B cell (primary cell): ENCODE data around the gene XYLT2. TPM values are rescaled to one million over a fixed set of nuclear protein-coding genes. Genes with fewer than 3 reads are reported as not detected.

Experiments
- ATAC-seq: fragments of 200-7000 bp; cut with Tn5 transposase; one replicate; pipeline ENCODE4 v1.10.0; 2021; ENCODE audit warnings: low read depth, mild to moderate bottlenecking, moderate number of reproducible peaks, moderate library complexity
- CTCF ChIA-PET: fragments of 350-600 bp; sonication (Branson Sonifier 250); formaldehyde crosslinking; loops from one replicate; lab custom pipeline; 2021; ENCODE audit warnings: antibody characterized with exemption, inconsistent platforms; lab: Charles Lee
- POLR2A ChIA-PET: fragments of 350-600 bp; sonication (Branson Sonifier 250); formaldehyde crosslinking; loops from one replicate; lab custom pipeline; 2021; ENCODE audit warnings: antibody characterized with exemption; lab: Charles Lee
- DNase-seq: peaks from one replicate; pipeline ENCODE4 v3.0.0; 2013
- H2AFZ ChIP-seq: 2 replicates; pipeline ENCODE4 v1.6.1; 2012; ENCODE audit warnings: mild to moderate bottlenecking, low read depth, low read length; ENCODE audit not compliant: insufficient read depth, poor library complexity, severe bottlenecking
- H3K27ac ChIP-seq, 2 donors: 1 replicate in 1 of 2; 2 replicates in 1 of 2; pipeline ENCODE4 v1.5.1; 2012 to 2013; ENCODE audit warnings: low read length in 2 of 2, mild to moderate bottlenecking in 2 of 2, moderate library complexity in 1 of 2
- H3K27me3 ChIP-seq, 4 experiments: fragments of 200-600 bp in 1 of 4; sonication (generic) in 1 of 4; replicated peaks in 1 of 4; 1 replicate in 2 of 4; 2 replicates in 2 of 4; pipeline versions ENCODE4 v1.6.1 to v1.7.0; 2013 to 2016; ENCODE audit warnings: low read length in 3 of 4, mild to moderate bottlenecking in 2 of 4, mixed read lengths in 1 of 4, moderate library complexity in 1 of 4; ENCODE audit not compliant: insufficient read depth in 4 of 4, control insufficient read depth in 3 of 4; ENCODE audit errors: control extremely low read depth in 1 of 4
- H3K36me3 ChIP-seq, 2 experiments: replicated peaks in 1 of 2; 1 replicate in 1 of 2; 2 replicates in 1 of 2; pipeline versions ENCODE4 v1.6.1 to v1.7.1; 2013; ENCODE audit warnings: low read length in 1 of 2; ENCODE audit not compliant: insufficient read depth in 2 of 2, control insufficient read depth in 1 of 2; ENCODE audit errors: control extremely low read depth in 1 of 2, extremely low read depth in 1 of 2
- H3K4me1 ChIP-seq, 2 donors: fragments of 200-600 bp in 1 of 2; sonication (generic) in 1 of 2; 1 replicate in 1 of 2; 2 replicates in 1 of 2; pipeline versions ENCODE4 v1.5.1 to v1.6.1; 2013 to 2017; ENCODE audit warnings: low read length in 2 of 2; ENCODE audit not compliant: control insufficient read depth in 2 of 2, insufficient read depth in 2 of 2
- H3K4me2 ChIP-seq: replicated peaks from 2 replicates; pipeline ENCODE3; 2012; ENCODE audit warnings: mild to moderate bottlenecking, low read depth, low read length; ENCODE audit not compliant: poor library complexity, severe bottlenecking
- H3K4me3 ChIP-seq, 5 experiments: fragments of 200-600 bp in 1 of 5; sonication (generic) in 1 of 5; 1 replicate in 3 of 5; 2 replicates in 2 of 5; pipeline versions ENCODE4 v1.5.1 to v1.7.0; 2011 to 2016; ENCODE audit warnings: low read length in 4 of 5, mild to moderate bottlenecking in 4 of 5, low read depth in 2 of 5, control low read depth in 1 of 5, moderate library complexity in 1 of 5; ENCODE audit not compliant: insufficient read depth in 1 of 5; ENCODE audit errors: control extremely low read depth in 1 of 5, extremely low read depth in 1 of 5
- H3K79me2 ChIP-seq: fragments of 200-600 bp; sonication (generic); one replicate; pipeline ENCODE4 v1.6.0; 2016; ENCODE audit warnings: low read length; ENCODE audit not compliant: control insufficient read depth, insufficient read depth
- H3K9ac ChIP-seq: fragments of 200-600 bp; sonication (generic); 2 replicates; pipeline ENCODE4 v1.6.1; 2017; ENCODE audit warnings: mild to moderate bottlenecking, low read length, moderate library complexity
- H3K9me3 ChIP-seq, 3 donors: one replicate each; pipeline versions ENCODE4 v1.6.1 to v1.7.1; 2013; ENCODE audit warnings: low read length in 2 of 3; ENCODE audit not compliant: control insufficient read depth in 2 of 3, insufficient read depth in 1 of 3; ENCODE audit errors: control extremely low read depth in 1 of 3
- H4K20me1 ChIP-seq: 2 replicates; pipeline ENCODE4 v1.6.0; 2012; ENCODE audit warnings: mild to moderate bottlenecking, low read length; ENCODE audit not compliant: insufficient read depth, control insufficient read depth, poor library complexity, severe bottlenecking
- H3K27ac Mint-ChIP-seq: one replicate; pipeline ENCODE4 v1.8.0; 2021; ENCODE audit warnings: mixed read lengths
- H3K27me3 Mint-ChIP-seq: one replicate; pipeline ENCODE4 v1.8.0; 2021; ENCODE audit warnings: mixed read lengths
- H3K4me1 Mint-ChIP-seq: one replicate; pipeline ENCODE4 v1.8.0; 2021; ENCODE audit warnings: mixed read lengths
- H3K4me3 Mint-ChIP-seq: one replicate; pipeline ENCODE4 v1.8.0; 2021; ENCODE audit warnings: mixed read lengths
- H3K9me3 Mint-ChIP-seq: one replicate; pipeline ENCODE4 v1.8.0; 2022; ENCODE audit warnings: mixed read lengths; ENCODE audit not compliant: insufficient read depth
- EZH2 ChIP-seq: IDR thresholded peaks from 2 replicates; pipeline ENCODE4 v1.6.1; 2012; ENCODE audit warnings: borderline replicate concordance, low read depth, mild to moderate bottlenecking, moderate library complexity, low read length; ENCODE audit not compliant: insufficient read depth, poor library complexity, severe bottlenecking
- WGBS: methylation state at CpG from one replicate; pipeline ENCODE4 v1.1.5; 2013; ENCODE audit warnings: missing lambda C conversion rate; ENCODE audit not compliant: insufficient coverage; 5-methylcytosine and 5-hydroxymethylcytosine counted together
- intact Hi-C: fragments of 100-400 bp; cut with micrococcal nuclease; formaldehyde crosslinking; loops from one replicate; pipeline ENCODE4 v1.10.0; 2022
- polyA plus RNA-seq: library from polyadenylated mRNA; depleted of rRNA; stranded (reverse); fragments of >200 nt; gene quantifications from 2 replicates; pipeline ENCODE4 v1.2.3, GENCODE V29; 2012
- total RNA-seq, 2 donors: library from RNA; stranded (reverse); fragments of 120-200 nt in 1 of 2; gene quantifications; 1 replicate in 1 of 2; 2 replicates in 1 of 2; pipeline versions ENCODE4 v1.2.3 to v1.2.4, GENCODE V29; 2013 to 2022
- TF ChIP-seq, protein P1 (sequence below): fragments of 200-600 bp; IDR thresholded peaks from one replicate; pipeline ENCODE4 v1.8.0; 2022; ENCODE audit warnings: antibody characterized with exemption, mild to moderate bottlenecking

Gene XYLT2
- total and polyA plus RNA-seq, 2 donors (not counting 1 experiment from before 2014, with no cell fraction given) = 21.5 to 29.9 TPM

DNA sequence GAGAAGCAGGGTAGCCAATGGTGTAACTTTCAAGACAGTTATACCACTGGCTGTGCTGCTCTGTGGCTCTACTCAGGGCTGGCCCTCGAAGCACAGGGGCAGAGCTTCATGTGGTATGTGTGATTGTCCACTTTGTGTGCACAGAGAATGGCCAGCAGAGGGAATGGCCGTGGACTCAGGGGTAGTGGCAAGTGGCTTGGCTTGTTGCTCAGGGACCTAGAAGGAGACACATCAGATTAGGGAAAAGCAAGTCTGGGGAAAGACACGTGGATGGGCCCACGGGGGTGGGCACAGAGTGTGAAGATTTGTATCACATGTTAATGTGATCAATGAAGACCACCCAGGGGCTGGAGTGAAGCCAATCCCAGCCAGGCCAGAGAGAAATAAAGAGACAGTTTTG is 20.0 kb upstream of the XYLT2 start:
- Histone ChIP-seq H2AFZ (no peak overlapping the region), H3K27me3 (no peaks in the 10 kb centered on the region), H3K4me3 (no peak overlapping the region), H3K4me1 (no peaks in the 10 kb centered on the region), H3K4me2 (no peak overlapping the region), H3K9me3 (peaks cover 0 to 3% (median 0%) of the 10 kb centered on the region in 3 donors), H3K27ac (no peak overlapping the region), H4K20me1 (no peaks in the 10 kb centered on the region), H3K36me3 (no peaks in the 10 kb centered on the region), H3K79me2 (no peaks in the 10 kb centered on the region), H3K9ac (no peak overlapping the region)
- TF ChIP-seq, protein P1, sequence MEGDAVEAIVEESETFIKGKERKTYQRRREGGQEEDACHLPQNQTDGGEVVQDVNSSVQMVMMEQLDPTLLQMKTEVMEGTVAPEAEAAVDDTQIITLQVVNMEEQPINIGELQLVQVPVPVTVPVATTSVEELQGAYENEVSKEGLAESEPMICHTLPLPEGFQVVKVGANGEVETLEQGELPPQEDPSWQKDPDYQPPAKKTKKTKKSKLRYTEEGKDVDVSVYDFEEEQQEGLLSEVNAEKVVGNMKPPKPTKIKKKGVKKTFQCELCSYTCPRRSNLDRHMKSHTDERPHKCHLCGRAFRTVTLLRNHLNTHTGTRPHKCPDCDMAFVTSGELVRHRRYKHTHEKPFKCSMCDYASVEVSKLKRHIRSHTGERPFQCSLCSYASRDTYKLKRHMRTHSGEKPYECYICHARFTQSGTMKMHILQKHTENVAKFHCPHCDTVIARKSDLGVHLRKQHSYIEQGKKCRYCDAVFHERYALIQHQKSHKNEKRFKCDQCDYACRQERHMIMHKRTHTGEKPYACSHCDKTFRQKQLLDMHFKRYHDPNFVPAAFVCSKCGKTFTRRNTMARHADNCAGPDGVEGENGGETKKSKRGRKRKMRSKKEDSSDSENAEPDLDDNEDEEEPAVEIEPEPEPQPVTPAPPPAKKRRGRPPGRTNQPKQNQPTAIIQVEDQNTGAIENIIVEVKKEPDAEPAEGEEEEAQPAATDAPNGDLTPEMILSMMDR = no peak
- no peak for TF ChIP-seq EZH2
- CTCF ChIA-PET = no interaction called here
- H3K4me1 Mint-ChIP-seq = no peaks in the 10 kb centered on the region
- no peak overlapping the region for H3K4me3 Mint-ChIP-seq
- 87% methylated on average over 4 of the region's 4 CpGs for WGBS
- peaks cover 4% of the 10 kb centered on the region for H3K27me3 Mint-ChIP-seq
- intact Hi-C loops = no loop called here
- ATAC-seq (no peak), DNase-seq (no peak)
- H3K9me3 Mint-ChIP-seq = no peaks in the 10 kb centered on the region
- POLR2A ChIA-PET = no interaction called here
- H3K27ac Mint-ChIP-seq = no peak overlapping the region

DNA sequence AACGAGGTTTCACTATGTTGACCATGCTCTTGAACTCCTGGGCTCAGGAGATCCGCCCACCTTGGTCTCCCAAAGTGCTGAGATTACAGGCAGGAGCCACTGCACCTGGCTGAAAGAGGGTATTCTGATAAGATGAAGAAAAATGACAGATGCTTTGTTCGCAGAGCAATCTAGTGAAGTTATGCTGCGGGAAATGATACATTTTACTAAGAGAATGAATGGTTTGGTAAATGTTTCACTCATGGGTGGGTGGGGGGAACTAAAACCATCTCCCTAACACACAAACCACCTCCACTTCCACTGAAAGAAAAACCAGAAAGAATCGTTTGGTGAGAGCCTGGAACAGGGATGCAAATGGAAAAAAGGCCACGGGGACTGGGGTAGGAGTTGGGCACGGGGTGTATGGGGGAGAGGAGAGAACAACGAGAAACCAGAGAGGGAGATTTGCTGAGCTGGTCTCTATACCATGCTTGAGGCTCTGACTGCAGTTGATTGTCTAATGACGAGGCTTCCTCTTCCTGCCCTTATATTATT is 19.0 kb upstream of the XYLT2 start:
- Histone ChIP-seq H3K27ac (no peak overlapping the region), H3K79me2 (no peaks in the 10 kb centered on the region), H3K9ac (no peak overlapping the region), H3K4me1 (no peaks in the 10 kb centered on the region), H3K36me3 (no peaks in the 10 kb centered on the region), H3K4me2 (no peak overlapping the region), H3K9me3 (peaks cover 0 to 3% (median 0%) of the 10 kb centered on the region in 3 donors), H2AFZ (no peak overlapping the region), H4K20me1 (no peaks in the 10 kb centered on the region), H3K4me3 (no peak overlapping the region), H3K27me3 (no peaks in the 10 kb centered on the region)
- Mint-ChIP-seq H3K27ac (no peak overlapping the region), H3K27me3 (peaks cover 5% of the 10 kb centered on the region), H3K4me1 (no peaks in the 10 kb centered on the region), H3K4me3 (no peak overlapping the region), H3K9me3 (no peaks in the 10 kb centered on the region)
- ATAC-seq = no peak
- POLR2A ChIA-PET = no interaction called here
- 74% methylated on average over 5 of the region's 9 CpGs for WGBS
- TF ChIP-seq, protein P1 = no peak
- TF ChIP-seq EZH2 = no peak
- CTCF ChIA-PET = no interaction called here
- DNase-seq = no peak
- intact Hi-C loops = no loop called here
